ENCODE results near the gene DCPS.

DNA sequence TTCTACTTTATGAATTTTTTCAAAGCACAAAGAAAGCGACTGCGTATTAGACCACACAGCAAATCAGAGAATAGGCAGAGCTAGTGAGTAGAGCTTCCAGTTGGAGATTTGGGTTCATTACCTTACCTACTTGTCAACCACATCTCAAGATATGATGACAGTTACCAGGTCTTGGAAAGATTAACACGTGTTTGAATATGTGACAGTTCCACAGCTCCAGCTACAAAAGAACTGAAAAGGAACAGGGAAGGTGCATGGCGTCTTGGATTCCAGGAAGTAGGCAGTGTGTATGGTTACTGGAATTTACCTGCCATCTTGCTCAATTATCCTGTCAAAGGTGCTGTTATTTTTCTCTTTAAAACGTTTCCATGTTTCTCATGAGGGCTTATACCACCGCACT is 15.6 kb upstream of the DCPS start:
- TF ChIP-seq, protein P1, sequence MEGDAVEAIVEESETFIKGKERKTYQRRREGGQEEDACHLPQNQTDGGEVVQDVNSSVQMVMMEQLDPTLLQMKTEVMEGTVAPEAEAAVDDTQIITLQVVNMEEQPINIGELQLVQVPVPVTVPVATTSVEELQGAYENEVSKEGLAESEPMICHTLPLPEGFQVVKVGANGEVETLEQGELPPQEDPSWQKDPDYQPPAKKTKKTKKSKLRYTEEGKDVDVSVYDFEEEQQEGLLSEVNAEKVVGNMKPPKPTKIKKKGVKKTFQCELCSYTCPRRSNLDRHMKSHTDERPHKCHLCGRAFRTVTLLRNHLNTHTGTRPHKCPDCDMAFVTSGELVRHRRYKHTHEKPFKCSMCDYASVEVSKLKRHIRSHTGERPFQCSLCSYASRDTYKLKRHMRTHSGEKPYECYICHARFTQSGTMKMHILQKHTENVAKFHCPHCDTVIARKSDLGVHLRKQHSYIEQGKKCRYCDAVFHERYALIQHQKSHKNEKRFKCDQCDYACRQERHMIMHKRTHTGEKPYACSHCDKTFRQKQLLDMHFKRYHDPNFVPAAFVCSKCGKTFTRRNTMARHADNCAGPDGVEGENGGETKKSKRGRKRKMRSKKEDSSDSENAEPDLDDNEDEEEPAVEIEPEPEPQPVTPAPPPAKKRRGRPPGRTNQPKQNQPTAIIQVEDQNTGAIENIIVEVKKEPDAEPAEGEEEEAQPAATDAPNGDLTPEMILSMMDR (conservative IDR thresholded peaks at IDR 0.05; ENCODE audit: low read depth, low read length), result no peak
- TF ChIP-seq EZH2phosphoT487 (IDR thresholded peaks at IDR 0.05; ENCODE audit: borderline replicate concordance, low read length) (no peak), EZH2 (IDR thresholded peaks at IDR 0.05; ENCODE audit: low read length, unreplicated experiment) (no peak)

Data from PC-3 (cell line).